NCI-H1105 (cell line): Measurements from ENCODE around the gene ACAP2.
"Not testable (repeated sequence)": the region's sequence is repeated elsewhere in the genome, so short reads cannot be mapped to it uniquely, and the experiment has no call there.

Source experiments
- DNase-seq: peaks from one replicate; lab custom pipeline; 2025; lab: John Stamatoyannopoulos, UW

Gene ACAP2

DNA sequence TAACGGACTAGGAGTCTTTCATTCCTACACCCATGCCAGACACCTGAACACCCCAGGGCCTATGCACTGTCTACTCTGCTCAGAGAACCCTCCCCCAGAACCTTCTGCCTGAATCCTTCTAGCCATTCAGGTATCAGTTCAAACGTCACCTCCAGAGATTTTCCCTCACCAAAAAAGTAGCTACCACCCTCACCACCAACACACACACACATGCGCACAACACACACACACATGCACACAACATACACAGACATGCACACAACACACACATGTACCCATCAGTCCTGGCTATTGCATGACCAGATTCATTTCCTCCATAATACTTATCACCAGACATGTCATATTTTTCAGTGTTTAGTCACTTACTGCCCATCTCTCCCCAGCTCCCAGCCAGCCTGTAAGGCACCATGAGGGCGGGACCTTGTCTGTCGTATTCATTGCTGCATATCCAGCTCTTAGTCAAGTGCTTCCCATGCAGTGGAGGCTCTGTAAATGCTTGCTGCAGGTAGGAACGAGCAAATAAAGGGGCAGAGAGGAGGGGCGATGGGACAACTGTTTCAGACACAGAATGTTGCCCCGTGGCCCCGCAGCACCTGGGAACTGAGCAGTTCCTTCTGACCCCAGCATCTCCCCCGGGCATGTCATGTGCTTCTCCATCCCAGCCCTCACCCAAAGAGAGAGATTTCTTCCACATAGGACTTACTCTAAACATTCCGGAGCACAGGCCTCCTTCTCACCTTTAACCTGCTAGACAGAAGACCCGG is 201.0 kb downstream of the ACAP2 start:
- DNase-seq: no peak

DNA sequence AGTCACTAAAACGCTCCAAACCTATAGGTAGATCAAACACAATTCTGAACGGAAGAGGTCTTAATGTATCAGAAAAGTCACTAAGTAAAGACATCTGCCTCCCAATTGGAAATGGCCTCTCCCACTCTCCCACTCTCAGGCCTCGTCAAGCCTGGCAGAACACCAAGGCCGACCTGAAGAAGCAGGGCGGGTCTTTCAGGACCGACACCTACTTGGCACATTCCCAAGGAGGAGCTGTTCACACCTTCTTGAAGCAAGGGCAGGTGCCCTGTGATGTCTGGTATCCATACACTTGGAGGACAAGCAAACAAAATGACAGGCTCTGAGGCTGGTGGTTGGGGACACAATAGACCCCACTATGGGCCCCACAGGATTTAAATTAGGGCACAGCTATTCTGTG is 201.9 kb downstream of the ACAP2 start:
- DNase-seq: no peak

DNA sequence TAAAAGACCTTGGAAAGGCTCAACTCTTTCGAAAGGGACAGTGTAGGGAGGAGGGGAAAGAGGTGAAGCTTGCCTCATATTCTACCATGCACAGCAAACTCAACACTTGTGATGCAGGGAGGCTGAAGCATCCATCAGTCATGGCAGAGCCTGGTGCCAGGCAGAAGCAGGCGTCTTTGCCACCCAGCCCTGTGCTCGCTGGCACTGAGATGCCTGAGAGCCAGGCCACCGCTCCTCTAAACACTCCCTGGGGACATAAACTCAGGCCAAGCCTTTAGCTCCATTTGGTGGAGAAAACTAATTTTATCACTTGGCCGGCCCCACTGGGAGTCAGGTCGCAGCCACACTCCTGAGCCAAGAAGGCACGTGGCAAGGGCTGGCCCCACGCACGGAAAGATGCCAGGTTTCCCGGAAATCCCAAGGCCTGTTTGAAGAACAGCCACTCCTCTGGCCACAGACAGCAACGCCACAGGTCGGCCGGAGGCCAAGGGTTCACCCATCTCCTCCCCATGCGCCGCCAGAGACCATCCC is 202.6 kb downstream of the ACAP2 start:
- DNase-seq: no peak

DNA sequence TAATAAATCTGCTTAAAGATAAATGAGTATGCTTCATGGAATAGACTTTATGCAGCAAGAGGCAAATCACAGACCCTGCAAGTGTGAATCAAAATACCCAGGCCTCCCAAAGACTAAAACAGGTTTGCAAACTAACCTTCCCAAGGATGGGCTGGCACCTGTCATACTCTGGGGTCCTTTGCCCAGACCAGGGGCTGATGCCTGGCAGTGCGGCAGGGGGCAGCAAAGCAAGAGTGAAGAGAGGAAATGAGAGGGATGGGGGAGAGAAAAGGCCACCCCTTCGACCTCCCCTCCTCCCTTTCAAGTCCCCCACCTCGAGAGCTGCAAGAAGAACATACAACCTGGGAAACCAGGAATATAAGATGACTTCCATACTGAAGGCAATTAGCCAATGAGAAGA is 203.7 kb downstream of the ACAP2 start:
- DNase-seq: no peak

DNA sequence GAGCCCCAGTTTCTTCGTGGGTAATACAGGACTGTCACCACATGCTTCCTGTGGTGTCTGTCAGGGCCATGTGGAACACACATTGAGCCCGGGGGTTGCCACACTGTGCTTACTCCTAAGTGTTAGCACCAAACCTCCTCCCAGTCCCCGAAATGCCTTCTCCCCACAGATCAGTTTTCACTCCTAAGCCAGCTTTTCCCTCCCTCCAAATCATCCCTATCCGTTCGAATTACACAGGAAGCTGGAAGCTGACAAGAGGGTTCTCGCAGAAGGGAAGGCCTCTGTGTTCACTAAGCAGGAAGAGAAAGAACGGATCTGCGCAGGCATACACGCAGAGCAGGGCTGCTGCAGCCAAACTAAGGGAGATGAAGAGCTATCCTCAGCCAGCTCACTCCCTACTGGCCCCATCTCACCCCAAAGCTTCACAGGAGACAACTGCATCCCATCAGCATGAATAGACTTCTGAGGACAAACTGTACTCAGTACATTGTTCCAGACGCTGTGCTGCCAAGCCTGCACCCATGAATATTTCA is 204.2 kb downstream of the ACAP2 start:
- DNase-seq: no peak

DNA sequence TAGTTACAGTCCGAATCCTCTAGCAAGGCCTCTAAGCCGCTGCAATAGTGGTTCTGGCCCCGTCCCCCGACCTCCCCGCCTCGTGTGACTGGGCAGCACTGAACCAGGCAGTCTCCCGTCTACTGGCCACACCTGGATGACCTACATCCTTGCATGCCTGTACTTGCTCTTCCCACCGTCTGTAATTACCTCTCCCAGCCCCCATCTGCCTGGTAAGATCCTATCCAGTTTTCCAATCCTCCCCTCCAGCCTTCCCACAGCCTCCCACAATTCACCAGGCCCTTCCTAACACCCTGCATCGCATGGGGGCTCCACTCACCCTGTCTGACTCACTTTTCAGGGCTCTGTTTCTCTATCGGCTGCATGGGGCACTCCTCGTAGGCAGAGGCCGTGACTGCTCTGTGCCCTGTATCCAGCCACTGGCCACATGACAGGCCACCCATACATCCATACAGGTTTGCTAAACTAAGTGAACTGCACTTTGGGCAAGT is 204.7 kb downstream of the ACAP2 start:
- no peak for DNase-seq

DNA sequence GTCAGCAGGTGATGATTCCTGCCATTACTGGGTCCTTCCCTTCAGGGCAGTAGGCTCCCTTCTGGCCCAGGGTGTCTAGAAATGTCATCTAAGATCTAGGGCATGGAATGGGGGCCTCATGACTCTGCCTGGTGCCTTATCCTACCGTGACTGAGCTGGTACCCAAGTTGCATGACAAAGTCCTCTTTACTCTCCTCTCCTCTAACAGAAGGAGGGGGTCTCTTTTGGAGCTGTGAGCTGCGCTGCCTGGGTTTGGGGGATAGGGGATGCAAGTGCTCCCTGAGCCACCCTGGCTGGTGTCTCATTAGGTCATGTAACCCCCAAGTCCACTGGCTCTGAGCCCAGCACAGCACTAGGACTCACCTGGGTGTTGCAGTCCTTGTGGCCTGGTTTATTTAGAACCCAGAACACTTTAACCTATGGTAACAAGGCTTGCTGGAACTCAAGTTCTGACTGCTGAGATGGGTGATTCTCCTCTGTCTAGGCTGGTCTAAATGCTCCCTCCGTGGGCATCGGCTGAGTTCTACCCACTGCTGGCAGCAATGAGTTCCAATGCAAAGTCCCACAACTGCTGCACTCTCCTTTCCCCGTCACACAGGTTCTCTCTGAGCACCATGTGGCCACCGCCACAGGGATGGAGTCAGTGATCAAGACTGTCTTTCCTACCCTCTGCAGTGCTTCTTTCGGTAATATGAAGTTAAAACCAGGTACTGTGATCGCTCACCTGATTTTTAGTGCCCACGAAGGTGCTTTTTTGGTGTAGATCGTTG is 205.8 kb downstream of the ACAP2 start:
- no peak for DNase-seq

DNA sequence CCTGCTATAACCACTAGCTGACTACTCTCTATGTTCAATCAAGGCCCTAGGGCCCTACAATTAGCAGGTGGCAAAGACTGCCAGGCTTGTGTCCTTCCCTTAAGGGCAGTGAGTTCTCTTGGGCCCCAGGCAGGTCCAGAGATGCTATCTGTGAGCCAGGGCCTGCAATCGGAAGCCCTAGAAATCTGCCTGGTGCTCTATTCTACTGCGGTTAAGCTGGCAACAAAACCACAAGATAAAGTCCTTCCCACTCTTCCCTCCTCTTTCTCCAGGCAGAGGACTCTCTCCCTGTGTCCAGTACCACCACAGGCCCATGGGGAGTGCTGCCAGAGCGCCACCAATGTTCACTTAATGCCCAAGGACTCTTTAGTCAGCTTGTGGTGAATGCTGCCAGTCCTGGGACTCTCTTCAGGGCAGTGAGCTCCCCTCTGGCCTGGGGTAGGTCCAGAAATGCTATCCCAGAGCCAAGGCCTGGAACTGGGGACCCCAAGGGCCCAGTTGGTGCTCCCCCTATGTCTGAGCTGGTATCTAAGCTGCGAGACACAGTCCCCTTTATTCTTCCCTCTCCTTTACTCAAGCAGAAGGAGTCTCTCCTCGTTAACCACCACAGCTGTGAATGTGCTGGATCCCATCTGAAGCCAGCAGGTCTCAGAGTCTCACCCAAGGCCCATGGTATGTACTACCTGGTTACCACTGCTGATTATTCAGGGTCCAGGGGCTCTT is 206.6 kb downstream of the ACAP2 start:
- no peak for DNase-seq

DNA sequence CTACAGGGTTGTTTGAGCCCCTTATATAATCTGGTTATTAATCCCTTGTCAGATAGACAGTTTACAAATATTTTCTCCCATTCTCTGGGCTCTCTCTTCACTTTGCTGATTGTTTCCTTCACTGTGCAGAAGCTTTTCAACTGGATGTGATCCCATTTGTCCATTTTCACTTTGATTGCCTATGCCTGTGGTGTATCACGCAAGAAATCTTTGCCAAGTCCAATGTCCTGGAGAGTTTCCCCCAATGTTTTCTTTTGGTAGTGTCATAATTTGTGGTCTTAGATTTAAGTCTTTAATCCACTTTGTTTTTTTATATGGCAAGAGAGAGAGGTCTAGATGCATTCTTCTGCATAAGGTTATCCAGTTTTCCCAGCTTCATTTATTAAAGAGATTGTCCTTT is 212.6 kb downstream of the ACAP2 start:
- no peak for DNase-seq

DNA sequence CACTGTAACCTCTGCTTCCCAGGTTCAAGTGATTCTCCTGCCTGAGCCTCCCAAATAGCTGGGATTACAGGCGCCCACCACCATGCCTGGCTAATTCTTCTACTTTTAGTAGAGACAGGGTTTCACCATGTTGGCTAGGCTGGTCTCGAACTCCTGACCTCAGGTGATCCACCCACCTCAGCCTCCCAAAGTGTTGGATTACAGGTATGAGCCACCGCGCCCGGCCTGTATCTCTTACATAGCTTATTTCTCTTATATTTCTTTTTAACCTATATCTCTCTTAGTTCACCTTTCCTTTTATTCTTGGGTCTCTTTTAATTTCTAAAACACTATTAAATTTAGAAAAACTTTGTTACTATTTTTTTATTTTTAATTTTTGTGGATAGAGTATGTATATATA is 213.9 kb downstream of the ACAP2 start:
- not testable (repeated sequence) for DNase-seq

DNA sequence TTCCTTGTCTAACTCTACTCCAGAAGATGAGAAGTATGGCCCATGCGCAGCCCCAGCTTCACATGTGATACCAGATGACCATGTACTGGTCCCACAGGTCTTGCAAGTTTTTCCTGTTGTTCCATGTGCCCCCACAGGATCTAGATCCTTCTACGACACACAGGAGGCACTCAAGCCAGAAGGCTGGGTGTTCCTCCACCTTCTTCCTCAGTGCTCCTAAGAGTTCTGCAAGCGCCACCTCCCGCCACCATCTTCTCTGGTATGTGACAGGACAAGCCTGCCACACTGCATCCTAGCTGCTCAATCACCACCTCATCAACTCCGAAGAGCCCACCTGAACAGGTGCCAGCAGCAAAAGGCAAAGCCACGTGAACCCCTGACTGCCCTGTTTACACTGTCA is 214.9 kb downstream of the ACAP2 start:
- DNase-seq: no peak

DNA sequence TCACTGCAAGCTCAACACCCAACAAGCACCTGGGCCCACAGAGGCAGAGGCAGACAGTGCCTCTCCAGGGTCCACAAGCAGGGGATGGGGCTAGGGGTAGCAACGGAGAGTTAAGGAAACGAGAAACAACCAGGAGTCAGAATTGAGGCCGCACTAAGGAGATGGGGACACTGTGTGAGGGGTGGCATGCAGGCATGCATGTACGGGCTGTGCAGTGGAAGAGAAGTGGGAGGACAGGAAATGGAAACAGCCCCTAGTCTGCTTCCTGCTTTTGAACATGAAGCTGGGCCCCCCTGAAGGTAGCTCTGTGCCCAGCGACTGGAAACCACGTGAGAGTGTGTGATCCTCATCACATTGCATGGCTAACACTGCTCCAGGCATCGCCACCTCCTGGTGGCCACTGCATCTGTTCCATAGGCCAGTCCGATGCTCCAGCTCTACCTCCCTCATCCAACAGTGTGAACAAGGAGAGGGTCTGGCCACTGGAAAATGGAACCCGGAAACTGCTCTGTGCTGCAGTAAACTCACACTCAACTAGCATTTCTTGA is 215.8 kb downstream of the ACAP2 start:
- DNase-seq: no peak

DNA sequence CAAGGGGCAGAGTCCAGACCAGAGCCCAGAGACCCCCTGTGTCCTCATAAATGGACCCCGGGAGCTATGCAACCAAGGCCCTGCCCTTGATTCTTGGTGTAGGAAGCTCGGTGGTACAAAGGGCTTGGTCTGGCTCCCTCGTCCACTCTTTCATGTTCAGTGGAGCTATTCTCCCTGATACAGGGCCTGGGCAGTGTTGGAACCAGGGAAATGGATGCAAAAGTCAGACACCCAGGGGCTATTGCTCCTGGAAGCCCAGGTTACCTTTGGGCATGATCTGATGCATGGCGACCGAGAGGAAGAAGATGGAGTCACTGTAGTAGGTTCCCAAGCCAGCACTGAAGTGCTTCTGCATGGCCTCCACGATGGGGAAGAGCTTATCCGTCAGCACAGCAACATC is 216.4 kb downstream of the ACAP2 start:
- no peak for DNase-seq

DNA sequence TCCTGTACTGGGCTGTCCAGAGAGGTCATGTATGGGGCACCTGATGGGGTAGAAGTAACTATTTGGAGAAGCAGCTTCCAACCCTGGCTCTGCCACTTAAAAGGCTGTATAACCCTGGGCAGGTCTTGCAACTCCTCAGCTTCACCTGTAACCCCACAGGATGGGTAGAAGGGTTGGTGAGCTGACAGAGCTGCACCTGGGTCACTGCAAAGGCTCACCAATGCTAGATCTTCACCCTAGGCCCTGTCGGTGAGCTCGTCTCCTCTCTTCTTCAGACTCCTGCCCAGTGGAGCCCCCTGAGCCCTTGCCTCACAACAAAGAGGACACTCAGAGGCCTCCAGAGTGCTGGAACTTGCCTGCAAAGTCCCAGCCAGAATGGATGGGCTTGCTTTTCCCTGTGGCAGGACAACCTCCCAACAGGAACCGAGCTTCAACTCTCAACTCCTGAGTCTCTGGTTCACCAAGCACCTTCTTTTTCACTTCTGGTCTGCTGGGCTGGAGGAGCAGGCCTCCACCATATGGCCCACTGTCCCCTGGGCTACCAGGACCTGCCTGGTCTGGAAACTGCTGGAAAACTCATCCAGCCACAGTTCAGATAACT is 217.7 kb downstream of the ACAP2 start:
- no peak for DNase-seq
